CMK (cell line): ENCODE results near the gene NOS1.

ENCODE experiments used
- DNase-seq: peaks from one replicate; pipeline ENCODE4 v3.0.0-alpha.2; 2010; ENCODE audit warnings: low read depth

Gene NOS1

DNA sequence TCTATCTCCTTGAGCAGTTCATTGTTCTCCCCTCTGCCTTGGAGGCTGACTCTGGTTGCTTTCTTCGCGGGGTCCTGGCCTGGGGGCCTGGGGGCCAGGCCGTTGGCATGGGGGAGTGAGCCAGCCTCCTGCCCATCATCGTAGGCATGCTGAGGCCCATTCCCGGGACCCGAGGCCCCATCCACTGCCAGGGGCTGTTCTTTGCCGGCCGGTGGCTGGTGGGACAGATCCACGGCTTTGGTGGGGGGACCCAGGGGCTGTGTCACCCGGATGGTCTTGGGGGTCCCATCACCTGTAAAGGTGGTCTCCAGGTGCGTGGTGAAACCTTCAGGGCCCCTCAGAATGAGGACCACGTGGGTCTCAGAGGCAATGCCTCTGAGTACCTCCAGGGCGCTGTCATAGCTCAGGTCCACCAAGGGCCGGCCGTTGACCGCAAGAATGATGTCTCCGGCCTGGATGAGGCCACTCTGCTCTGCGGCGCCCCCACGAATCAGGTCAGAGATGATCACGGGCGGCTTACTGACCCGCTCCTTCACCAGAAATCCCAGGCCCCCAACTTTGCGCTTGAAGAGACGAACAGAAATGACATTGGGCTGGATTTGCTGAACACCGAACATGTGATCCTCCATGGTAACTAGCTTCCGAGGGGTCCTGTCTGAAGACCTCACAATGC is 30.8 kb downstream of the NOS1 start:
- no peak for DNase-seq

DNA sequence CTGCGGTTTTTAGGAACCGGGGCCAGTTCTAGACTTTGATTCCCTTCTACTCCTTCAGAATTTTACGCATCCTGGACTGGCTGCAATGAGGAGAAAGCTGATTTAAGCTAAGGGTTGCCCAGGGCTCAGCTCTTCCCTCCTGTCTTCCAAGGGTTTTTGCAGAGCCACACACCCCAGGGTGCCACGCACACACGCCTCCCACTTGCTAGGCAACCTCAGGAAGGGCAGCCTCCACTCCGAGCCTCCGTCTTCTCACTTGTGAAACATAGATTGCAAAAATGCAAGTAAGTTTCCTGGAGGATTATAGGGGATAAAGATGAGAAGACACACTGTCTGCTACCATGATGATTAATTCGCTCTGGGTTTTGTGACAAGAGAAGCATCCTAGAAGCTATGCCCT is 31.7 kb downstream of the NOS1 start:
- DNase-seq = no peak

DNA sequence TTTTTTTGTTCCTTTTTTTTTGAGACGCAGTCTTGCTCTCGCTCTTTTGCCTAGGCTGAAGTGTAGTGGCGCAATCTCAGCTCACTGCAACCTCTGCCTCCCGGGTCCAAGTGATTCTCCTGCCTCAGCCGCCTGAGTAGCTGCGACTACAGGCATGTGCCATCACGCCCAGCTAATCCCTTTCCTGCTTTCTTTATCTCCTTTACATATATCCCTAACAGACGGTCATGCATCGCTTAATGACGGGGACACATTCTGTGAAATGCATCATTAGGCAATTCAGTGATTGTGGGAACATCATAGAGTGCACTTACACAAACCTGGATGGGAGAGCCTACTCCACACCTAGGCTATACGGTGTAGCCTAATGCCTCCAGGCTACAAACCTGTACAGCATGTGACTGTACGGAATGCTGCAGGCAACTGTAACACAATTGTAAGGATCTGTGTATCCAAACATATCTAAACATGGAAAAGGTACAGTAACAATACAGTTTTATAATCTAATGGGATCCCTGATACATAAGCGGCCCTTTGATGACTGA is 32.8 kb downstream of the NOS1 start:
- no peak for DNase-seq

DNA sequence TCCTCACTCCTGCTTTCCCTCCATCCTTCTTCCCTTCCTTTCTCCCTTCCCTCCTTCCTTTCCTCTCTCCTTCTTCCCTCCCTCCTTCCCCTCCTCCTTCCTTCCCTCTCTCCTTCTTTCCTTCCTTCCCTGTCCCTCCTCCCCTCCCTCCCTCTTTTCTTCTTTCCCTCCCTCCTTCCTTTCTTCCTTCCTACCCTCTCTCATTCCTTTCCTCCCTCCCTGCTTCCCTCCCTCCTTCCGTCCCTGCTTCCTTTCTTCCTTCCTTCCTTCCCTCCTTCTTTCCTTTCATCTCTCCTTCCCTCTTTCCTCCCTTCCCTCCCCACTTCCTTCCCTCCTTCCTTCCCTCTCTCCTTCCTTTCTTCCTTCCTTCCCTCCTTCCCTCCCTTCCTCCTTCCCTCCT is 39.0 kb downstream of the NOS1 start:
- no peak for DNase-seq

DNA sequence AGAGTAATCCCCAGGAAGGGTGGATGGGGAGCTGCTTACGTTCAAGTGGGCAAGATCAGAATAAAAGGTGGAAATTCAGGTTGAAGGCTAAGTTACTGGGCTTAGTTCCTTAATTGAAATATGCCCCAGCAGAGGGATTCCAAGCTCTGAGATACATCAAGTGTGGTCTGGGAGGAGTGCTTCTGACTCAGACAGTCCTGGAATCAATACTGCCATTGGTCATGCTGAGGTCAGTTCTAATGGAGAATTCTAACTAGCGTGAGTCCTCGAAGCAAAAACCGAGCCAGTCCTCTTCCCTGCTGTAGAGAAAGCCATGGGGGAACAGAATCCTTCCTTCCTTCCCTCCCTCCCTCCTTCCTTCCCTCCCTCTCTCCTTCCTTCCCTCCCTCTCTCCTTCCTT is 39.9 kb downstream of the NOS1 start:
- no peak for DNase-seq

DNA sequence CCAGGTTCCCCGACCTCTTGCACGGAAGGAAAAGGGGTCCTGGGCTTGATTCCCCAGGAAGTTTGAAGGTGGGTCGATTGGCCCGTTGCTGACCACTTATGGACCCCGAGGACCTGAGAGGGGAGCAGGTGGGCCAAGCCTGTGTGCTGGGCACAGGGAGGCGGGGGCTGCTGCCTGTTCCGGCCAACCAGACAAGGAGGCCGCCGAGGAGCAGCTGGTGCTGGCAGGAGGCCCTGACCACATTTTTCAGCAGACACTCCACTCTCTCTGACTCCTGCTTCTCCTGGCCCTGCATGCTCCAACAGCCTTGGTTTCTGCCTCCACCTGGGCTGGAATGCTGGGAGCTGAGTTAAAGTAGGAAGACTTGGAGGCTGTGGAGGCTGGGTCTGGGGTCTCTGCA is 42.8 kb downstream of the NOS1 start:
- DNase-seq = no peak

DNA sequence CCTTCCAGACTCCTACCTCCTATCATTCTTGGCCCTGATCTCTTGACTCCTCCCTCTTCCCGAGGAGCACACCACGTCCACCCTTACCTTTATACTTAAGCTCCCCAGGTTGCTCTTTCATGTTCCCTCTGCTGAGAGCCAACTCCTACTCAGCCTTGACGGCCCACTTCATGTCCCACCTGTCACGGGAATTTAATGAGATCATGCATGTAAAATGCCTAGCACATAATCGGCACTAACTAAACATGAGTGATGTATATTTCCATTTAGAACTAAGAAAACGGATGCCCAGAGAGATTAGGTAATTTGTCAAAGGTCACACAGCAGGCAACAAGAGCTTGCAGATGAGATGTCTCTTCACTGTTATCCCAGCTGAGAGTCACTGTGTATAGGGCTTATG is 45.1 kb downstream of the NOS1 start:
- DNase-seq = no peak

DNA sequence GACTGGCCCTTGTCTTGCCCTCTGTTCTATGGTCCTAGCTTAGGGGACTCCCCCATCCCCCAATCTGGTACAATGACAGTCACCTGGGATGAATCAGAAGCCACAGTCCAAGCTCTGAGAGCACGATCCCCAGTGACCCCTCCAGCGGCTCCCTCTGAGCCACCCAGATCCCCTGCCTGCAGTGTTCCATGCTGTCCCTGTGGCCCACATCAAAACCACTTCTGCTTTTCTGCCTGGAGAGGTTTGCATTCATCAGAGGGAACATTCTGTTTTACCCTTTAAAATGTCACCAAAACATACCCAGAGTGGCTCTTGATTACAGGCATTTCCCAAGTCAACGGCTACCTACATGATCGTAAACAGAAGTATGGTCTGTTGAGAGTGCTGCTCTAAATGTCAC is 47.5 kb downstream of the NOS1 start:
- no peak for DNase-seq

DNA sequence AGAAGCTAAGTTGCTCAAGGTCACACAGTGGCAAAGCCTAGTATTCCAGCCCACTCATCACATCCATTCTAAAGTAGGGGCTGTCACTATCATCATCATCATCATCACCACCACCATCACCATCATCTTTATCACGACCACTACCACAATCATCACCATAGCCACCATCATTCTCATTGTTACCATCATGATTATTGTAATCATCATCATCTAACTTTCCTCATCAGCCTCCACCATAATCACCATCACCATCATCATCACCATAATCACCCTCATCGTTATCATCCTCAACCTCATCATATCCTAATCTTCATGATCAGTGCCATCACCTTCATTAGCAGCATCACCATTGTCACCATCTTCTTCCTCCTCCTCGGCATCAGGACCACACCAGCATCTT is 48.7 kb downstream of the NOS1 start:
- no peak for DNase-seq

DNA sequence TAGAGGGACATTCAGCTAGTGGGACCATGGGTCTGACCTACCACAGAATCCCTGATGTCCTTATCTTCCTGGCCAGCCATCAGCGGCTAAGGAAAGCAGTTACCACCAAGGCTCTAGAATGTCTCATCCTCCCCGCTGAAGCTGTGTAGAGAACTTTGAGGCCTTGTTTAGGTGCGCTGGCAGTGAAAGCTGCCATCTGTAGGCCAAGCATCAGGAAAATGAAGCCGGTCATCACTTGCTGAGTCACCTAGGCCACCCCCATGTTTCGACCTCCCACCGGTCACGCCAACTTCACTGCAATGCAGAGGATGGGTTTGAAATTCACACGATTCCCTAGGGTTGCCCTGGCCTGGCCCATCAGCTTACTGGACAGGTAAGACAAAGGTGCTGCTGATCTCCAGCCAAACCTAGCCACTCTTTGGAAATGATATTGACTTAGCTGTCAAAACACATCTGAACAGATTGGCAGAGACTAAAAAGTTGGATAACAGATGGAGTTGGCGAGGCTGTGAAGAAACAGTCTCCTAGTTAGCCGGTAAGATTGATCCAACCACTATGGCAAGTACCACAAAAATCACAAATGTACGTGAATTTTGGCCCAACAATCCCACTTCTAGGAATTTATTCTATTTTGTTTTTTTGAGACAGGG is 52.0 kb downstream of the NOS1 start:
- no peak for DNase-seq

DNA sequence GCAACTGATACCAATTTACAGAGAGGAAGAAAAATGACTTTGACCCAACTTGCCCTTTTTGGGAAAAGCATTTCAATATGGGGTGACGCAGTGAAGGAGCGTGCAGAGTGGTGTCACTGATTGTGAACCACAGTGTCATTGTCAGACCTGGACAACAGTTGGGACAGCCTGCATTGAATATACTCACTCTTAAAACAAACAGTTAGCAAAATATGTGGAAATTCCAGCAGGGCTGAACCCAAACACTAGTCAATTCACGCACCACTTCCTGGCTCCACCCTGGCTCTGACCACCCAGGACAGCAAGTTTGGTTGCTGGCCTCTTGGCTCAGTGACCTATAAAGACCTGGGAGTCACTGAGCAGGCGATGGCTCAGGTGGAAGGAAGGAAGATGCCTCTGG is 61.3 kb downstream of the NOS1 start:
- DNase-seq = no peak

DNA sequence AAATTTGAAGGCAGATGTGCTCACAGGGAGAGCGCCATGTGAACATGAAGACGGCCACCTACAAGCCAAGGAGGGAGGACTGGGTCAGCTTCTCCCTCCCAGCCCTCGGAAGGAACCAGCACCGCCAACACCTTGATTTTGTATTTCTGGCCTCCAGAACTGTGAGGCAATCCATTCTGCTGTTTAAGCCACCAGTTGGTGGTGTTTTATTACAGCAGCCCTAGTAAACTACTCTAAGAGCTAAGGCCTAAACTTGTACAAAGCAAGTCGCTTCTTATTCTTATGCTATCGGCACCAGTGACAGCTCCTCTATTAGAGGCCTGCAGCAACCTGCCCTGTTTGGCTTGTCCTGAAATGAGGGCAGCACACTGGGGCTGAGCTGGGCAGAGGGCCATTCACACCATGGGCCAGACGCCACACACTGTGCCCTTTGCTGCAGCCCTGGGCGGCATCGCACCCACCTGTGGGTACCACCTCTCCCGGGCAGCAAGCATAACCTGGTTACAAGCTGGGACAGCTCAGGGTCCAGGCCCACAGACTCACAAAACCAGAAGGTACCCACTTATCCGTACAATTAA is 62.7 kb downstream of the NOS1 start:
- DNase-seq = no peak

DNA sequence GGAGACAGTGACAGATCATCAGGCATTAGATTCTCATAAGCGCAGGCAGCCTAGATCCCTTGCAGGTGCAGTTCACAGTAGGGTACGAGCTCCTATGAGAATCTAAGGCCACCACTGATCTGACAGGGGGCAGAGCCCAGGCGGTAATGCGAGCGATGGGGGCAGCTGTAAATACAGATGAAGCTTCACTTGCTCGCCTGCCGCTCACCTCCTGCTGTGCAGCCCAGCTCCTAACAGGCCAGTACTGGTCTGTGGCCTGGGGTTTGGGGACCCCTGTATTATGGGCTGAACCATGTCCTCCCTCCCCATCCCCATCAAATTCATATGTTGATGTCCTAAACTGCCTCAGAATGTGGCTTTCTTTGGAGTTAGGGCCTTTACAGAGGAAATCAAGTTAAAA is 63.2 kb downstream of the NOS1 start:
- no peak for DNase-seq

DNA sequence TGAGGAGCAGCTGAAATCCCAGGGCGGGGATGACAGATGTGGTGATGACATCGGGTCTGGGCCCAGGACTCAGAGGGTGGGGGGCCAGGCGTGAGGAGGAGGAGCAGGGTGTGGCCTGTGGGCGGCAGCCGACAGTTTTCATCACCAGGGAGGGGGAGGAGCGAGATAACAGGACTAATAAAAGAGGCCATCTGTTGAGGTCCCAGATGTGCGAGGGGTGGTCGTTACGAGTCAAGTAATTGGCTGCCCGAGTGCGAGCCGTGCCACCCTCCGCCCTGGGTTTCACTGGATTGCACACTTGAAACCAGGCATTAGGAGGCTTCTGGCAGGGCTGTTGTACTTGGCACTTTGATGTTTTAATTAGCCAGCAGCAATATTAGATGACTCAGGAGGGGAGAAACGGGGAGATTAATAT is 67.2 kb downstream of the NOS1 start:
- DNase-seq = no peak

DNA sequence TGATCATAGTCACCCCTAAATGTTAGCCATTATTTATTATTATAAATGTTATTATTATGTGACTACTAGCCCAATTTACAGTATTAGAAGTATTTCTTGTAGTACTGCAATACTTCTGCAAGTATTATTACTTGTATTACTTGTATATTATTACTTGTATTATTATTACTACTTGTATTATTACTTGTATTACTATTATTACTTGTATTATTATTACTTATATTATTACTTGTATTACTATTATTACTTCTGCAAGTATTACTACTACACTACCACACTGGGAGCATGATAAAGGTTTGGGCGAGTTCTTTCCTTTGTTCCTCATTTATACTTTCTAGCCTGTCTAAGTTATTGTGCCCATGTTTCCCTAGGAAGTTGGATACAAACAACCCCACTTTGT is 67.9 kb downstream of the NOS1 start:
- no peak for DNase-seq

DNA sequence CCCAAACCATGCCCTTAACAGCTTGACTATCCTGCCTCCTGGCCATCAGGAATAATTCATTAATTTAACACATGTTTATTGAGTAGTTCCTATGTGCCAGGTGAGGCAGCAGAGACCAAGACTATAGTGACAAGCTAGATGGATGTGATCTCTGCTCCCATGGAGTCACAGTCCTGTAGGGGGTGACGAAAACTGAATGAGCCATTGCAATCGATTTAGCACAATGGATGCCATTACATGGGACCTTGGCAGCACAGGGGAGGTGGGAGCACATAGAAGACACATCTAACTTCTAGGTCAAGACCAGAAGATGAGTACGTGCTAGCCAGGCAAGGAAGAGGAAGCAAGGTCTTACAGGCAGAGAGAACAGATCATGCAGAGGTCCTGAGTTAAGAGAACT is 68.7 kb downstream of the NOS1 start:
- no peak for DNase-seq

DNA sequence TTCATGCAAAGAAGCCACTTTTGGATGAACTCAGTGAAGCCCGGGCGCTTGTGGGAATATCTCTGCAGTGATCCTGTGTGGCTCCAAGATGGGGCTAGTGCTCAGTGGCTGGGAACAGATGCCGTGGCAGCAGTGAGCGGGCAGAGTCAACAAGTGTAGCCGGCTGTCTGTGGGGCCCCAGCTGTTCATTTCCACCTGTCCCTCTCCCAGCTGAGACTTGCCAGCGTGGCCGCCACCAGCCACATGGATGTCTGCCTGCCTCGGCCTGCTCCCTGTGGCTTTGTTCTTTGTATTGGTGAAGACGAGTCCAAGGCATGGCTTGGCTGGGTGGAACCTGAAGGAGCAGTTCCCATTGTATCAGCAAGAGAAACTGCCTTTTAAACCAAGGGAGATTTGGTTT is 77.3 kb downstream of the NOS1 start:
- DNase-seq = no peak

DNA sequence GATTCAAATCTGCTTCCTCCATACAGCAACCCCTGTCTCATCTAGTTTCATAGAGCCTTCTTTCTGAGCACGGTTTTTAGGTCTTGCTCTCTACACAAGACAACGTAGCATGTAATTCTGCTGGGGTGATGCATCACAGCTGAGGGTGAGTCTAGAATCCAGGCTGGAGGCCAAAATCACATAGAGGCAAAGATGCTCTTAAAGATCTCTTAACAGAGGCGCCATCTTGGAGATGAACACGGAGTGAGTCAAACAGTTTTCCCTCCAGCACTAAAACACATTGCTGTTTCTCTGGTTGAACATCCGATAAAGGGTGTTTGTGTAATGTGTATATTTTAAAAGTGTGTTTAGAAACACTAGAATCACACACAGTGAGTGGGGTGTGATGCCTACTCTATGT is 78.9 kb downstream of the NOS1 start:
- no peak for DNase-seq

DNA sequence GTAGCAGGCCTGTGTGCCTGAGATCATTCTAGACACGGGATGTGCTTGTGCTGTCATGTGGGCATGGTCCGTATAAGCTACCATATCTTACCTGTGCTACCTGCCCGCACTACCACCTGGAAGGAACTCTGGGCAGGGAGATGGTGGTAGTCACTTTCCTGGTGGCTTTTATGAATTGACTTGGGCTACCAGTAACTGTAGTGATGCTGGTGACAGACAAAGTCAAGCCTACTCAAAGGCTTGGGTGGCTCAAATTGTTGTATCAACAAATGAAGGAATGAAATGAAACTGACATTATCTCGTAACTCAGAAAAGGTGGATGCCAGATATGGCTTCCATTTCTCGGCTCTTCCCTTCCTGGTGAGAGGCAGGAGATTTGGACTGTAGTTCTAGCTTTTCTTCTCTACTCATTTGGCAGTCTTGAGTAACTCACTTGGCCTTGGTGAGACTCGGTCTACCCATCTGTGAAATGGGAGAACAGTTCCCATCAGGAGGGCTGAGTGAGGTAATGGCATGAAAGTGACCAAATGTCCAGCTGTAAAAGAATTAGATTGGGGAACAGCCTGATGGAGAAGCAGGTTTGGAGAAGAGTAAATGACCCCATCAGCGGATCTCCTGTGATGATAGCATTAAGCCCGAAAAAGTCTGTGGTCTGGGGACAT is 81.3 kb downstream of the NOS1 start:
- DNase-seq = no peak

DNA sequence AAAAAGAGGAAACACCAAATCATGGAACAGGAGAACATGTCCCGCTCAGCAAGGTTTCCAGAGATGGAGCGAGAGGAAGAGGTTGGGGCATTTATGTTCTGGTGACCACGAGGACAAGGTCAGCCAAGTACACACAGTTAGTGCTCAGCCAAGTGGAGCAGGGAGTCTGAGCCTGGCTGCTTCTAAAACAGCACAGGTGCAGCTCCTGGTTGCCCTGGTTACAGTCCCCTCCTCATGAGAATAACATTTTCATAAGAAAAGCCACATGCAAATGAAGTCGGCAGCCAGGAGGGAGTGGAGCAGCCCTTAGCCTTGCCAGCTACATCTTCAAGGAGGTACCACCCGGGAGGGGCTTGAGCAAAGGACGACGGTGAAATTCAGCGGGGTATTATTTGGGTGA is 81.8 kb downstream of the NOS1 start:
- DNase-seq = no peak

DNA sequence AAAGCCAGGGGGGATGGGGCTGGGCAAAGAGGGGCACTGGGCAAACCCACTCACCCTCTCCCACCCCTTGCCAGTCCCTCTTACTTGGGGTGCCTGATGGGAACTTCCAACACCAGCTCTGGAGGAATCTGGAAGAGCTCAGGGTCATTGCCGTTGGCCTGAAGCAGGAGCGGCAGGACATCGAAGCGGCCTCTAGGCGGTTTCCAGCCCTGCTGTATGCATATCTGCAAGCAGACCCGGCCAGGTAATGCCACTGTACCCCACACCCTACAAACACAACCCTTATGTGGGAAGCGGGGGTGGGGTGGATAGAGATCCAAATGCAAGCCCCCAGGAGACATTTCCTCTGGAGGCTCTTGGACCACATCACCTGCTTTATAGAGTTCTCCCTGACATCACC is 83.6 kb downstream of the NOS1 start:
- DNase-seq = no peak

DNA sequence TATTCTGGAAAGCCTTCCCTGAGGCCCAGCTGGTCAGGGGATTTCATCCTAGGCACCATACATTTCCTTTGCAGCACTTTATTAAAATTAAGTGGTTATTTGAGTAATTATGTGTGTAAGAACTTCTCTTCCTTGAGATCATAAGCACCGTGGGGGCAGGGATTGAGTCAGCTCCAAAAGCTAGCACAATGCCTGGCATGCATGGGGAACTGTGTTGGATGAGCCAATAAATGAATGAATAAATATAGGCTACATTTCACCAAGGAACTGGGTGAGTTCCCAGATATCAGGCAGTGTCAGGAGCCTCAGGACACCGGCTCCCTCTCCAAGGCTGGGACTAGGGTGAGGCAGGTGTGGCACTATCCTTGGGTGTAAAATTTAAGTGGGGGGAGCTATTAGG is 88.3 kb downstream of the NOS1 start:
- no peak for DNase-seq

DNA sequence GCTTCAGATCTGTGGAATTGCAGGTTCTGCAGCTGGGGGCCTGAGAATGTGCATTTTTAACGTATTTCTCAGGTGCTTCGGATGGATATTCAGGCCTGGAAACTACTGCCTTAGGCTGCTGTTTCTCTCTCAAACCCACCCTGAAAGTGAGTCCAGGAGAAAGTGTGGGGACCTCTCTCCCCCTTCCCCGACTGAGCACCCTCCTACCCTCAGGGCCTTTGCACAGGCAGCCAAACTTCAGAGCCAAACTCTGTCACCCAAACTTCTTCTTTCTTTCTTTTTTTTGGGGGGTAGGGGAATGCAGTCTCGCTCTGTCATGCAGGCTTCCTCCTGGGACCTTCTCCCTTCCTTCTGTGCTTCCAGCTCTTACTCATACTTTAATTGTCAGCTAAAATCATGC is 88.7 kb downstream of the NOS1 start:
- DNase-seq = no peak
